Natural killer cell treated with Interleukin-12 subunit alpha and Interleukin-12 subunit beta and Interleukin-15 and Interleukin-18, amount 100 ng/mL, for 72 hours (primary cell): ENCODE measurements around the gene PFKM. TPM values are rescaled to one million over a fixed set of nuclear protein-coding genes. Genes with fewer than 3 reads are reported as not detected.
A peak's percentile ranks its signal among the peaks of the same experiment; 100 is the strongest.
"Not testable (repeated sequence)": the region's sequence is repeated elsewhere in the genome, so short reads cannot be mapped to it uniquely, and the experiment has no call there.

Source experiments
- ATAC-seq, 2 donors: fragments of 150-1000 bp; cut with Tn5 transposase in 1 of 2; sonication (Bioruptor Pico), chemical (Tn5 transposase) in 1 of 2; 2 replicates each; pipeline ENCODE4 v1.10.0; 2021
- DNase-seq: peaks from one replicate; pipeline ENCODE4 v3.0.0; 2022; ENCODE audit warnings: low spot score
- H3K27ac Mint-ChIP-seq, 2 donors: 1 replicate in 1 of 2; 2 replicates in 1 of 2; pipeline ENCODE4 v1.8.0; 2022; ENCODE audit warnings: mixed read lengths in 2 of 2, mild to moderate bottlenecking in 1 of 2, moderate library complexity in 1 of 2
- H3K27me3 Mint-ChIP-seq, 2 donors: 1 replicate in 1 of 2; 2 replicates in 1 of 2; pipeline ENCODE4 v1.8.0; 2022; ENCODE audit warnings: mixed read lengths in 2 of 2
- H3K36me3 Mint-ChIP-seq: one replicate; pipeline ENCODE4 v1.8.0; 2022; ENCODE audit warnings: mixed read lengths
- H3K4me1 Mint-ChIP-seq, 2 donors: 1 replicate in 1 of 2; 2 replicates in 1 of 2; pipeline ENCODE4 v1.8.0; 2022; ENCODE audit warnings: low read depth in 2 of 2, mixed read lengths in 2 of 2, mild to moderate bottlenecking in 1 of 2
- H3K4me3 Mint-ChIP-seq: one replicate; pipeline ENCODE4 v1.8.0; 2022; ENCODE audit warnings: mixed read lengths
- H3K9me3 Mint-ChIP-seq: 2 replicates; pipeline ENCODE4 v1.8.0; 2022; ENCODE audit warnings: mixed read lengths
- total RNA-seq, 2 donors: library from RNA; stranded (reverse); gene quantifications; one replicate each; pipeline ENCODE4 v1.2.3, GENCODE V29; 2022

PFKM gene
- total RNA-seq, 2 donors from 2014 or later, result 29.8 to 49.5 TPM

GRCh38 chr12:48122065-48122834, 3.1 kb downstream of the PFKM start:
- ATAC-seq (no peak), DNase-seq (no peak)
- Mint-ChIP-seq H3K36me3 (peaks cover under 1% of the 10 kb centered on the region), H3K4me3 (no peak overlapping the region), H3K27ac (no peak overlapping the region), H3K9me3 (no peaks in the 10 kb centered on the region), H3K27me3 (peaks cover 2 to 9% of the 10 kb centered on the region in 2 donors), H3K4me1 (peaks cover 13 to 16% of the 10 kb centered on the region in 2 donors)

DNA sequence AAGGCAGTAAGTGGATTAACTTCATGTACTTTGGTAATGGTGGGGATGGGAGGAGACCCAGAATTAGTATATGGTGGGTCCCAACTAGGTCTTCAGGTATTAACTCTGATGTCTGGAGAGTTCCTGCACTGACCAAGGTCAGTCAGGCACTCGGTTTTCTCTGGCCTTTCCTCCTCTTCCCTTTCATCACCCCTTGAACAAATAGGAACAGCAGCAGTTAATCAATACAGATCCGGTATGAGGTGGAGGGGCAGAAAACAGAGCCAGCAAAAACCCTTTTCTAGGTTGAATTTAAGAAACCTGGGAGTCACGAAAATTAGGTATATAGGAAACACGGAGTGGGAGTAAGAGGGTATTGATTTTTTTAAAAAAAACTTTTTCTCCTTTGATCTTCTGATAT, 4.0 kb downstream of the PFKM start:
- peaks cover 13 to 16% of the 10 kb centered on the region in 2 donors for H3K4me1 Mint-ChIP-seq
- peaks cover 2 to 7% of the 10 kb centered on the region in 2 donors for H3K27me3 Mint-ChIP-seq
- no peak overlapping the region for H3K4me3 Mint-ChIP-seq
- DNase-seq (no peak), ATAC-seq (no peak)
- H3K36me3 Mint-ChIP-seq, result peaks cover 5% of the 10 kb centered on the region
- H3K9me3 Mint-ChIP-seq, result no peaks in the 10 kb centered on the region
- no peak overlapping the region for H3K27ac Mint-ChIP-seq

DNA sequence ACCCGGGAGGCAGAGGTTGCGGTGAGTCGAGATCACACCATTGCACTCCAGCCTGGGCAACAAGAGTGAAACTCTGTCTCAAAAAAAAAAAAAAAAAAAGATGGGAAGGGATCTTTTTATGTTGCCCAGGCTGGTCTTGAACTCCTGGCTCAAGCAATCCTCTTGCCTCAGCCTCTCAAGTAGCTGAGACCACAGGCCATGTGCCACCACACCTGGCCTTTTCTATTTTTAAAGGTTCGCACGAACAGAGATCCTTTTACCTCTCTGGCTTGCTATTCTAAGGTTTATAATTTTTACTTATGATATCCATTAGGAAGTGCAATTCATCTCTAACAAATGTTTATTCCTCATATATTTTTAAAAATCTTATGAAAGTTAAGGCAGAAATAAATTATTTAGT, 6.4 kb downstream of the PFKM start:
- DNase-seq, ATAC-seq, H3K27ac Mint-ChIP-seq, H3K4me3 Mint-ChIP-seq, H3K27me3 Mint-ChIP-seq, H3K36me3 Mint-ChIP-seq, H3K9me3 Mint-ChIP-seq, H3K4me1 Mint-ChIP-seq: not testable (repeated sequence)

DNA sequence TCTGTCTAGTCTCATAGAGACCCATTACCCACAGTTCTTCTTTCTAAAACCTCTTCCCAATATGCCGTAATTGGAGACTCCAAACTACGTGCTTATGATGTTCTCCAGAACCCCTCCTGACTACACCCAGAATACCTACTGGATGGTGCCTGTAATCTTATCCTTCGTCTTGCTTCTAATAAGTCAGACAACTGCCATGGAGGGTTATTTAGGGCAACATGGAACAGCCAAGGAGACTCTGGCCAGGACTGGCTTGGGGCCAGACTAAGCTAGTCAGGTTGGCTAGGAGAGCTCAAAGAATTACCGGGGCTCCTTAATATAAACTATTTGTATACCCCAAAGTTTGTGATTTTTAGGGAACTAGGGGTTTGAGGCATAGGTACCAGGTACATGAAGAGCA, 6.8 kb downstream of the PFKM start:
- Mint-ChIP-seq H3K4me3 (no peak overlapping the region), H3K36me3 (peaks cover 9% of the 10 kb centered on the region), H3K27me3 (peaks cover 0 to 2% of the 10 kb centered on the region in 2 donors), H3K27ac (no peak overlapping the region), H3K4me1 (no peaks in the 10 kb centered on the region), H3K9me3 (no peaks in the 10 kb centered on the region)
- no peak for DNase-seq
- no peak for ATAC-seq

GRCh38 chr12:48126953-48127630, 7.9 kb downstream of the PFKM start:
- Mint-ChIP-seq H3K4me1 (no peaks in the 10 kb centered on the region), H3K27ac (no peak overlapping the region), H3K9me3 (no peaks in the 10 kb centered on the region), H3K36me3 (peaks cover 9% of the 10 kb centered on the region), H3K4me3 (no peak overlapping the region), H3K27me3 (no peaks in the 10 kb centered on the region)
- ATAC-seq (no peak), DNase-seq (no peak)

GRCh38 chr12:48128800-48129199, 9.6 kb downstream of the PFKM start:
- H3K4me1 Mint-ChIP-seq, result no peaks in the 10 kb centered on the region
- H3K27ac Mint-ChIP-seq, result no peak overlapping the region
- DNase-seq (no peak), ATAC-seq (no peak)
- no peaks in the 10 kb centered on the region for H3K27me3 Mint-ChIP-seq
- no peaks in the 10 kb centered on the region for H3K9me3 Mint-ChIP-seq
- peaks cover 9% of the 10 kb centered on the region for H3K36me3 Mint-ChIP-seq
- H3K4me3 Mint-ChIP-seq, result no peak overlapping the region

DNA sequence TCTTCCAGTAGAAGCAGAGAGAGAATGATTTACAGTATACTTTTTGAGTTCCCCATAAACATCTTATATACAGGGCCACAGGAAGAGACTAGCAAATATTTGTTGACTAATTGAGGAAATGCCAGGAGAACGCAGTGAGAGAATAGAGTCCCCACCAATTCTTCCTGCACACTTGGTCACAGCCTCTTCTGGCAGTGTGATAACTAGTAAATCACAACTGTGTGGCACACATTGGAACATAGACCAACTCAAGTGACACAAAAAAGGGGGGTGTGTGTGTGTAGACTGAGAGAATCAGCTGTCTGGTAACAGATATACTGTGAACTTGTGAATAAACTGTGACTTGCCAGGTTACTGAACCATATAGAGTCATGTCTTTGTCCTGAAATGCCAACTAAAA, 10.2 kb downstream of the PFKM start:
- no peak overlapping the region for H3K27ac Mint-ChIP-seq
- H3K27me3 Mint-ChIP-seq, result no peaks in the 10 kb centered on the region
- H3K36me3 Mint-ChIP-seq, result peaks cover 9% of the 10 kb centered on the region
- no peak overlapping the region for H3K4me3 Mint-ChIP-seq
- H3K9me3 Mint-ChIP-seq, result no peaks in the 10 kb centered on the region
- DNase-seq (no peak), ATAC-seq (no peak)
- no peaks in the 10 kb centered on the region for H3K4me1 Mint-ChIP-seq

- ATAC-seq, result no peak
- H3K4me3 Mint-ChIP-seq, result no peak overlapping the region
- H3K36me3 Mint-ChIP-seq, result peaks cover 9% of the 10 kb centered on the region
- H3K9me3 Mint-ChIP-seq, result no peaks in the 10 kb centered on the region
- H3K4me1 Mint-ChIP-seq, result no peaks in the 10 kb centered on the region
- H3K27me3 Mint-ChIP-seq, result no peaks in the 10 kb centered on the region
- H3K27ac Mint-ChIP-seq, result no peak overlapping the region
- no peak for DNase-seq
Observed at GRCh38 chr12:48131517-48131916, 12.4 kb downstream of the PFKM start.

DNA sequence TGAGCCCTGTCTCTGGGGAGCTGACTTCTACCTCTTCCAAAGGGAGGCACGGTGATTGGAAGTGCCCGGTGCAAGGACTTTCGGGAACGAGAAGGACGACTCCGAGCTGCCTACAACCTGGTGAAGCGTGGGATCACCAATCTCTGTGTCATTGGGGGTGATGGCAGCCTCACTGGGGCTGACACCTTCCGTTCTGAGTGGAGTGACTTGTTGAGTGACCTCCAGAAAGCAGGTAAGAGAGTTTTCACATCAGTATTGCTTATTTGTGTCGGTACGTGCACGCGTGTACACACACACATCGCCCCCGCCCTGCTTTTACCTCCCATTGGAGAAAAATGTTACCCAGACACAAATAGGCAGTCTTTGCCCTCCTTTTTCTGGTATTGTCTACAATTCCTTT, 13.7 kb downstream of the PFKM start:
- DNase-seq, result no peak
- peaks cover 4% of the 10 kb centered on the region for H3K36me3 Mint-ChIP-seq
- H3K27ac Mint-ChIP-seq, result no peak overlapping the region
- no peaks in the 10 kb centered on the region for H3K9me3 Mint-ChIP-seq
- no peak overlapping the region for H3K4me3 Mint-ChIP-seq
- no peaks in the 10 kb centered on the region for H3K27me3 Mint-ChIP-seq
- no peaks in the 10 kb centered on the region for H3K4me1 Mint-ChIP-seq
- no peak for ATAC-seq

GRCh38 chr12:48135027-48135426, 15.9 kb downstream of the PFKM start:
- ATAC-seq, result no peak
- H3K27ac Mint-ChIP-seq, result no peak overlapping the region
- no peak for DNase-seq
- no peaks in the 10 kb centered on the region for H3K27me3 Mint-ChIP-seq
- peaks cover 4% of the 10 kb centered on the region for H3K36me3 Mint-ChIP-seq
- no peak overlapping the region for H3K4me3 Mint-ChIP-seq
- H3K9me3 Mint-ChIP-seq, result no peaks in the 10 kb centered on the region
- H3K4me1 Mint-ChIP-seq, result no peaks in the 10 kb centered on the region

GRCh38 chr12:48142818-48143674, 23.9 kb downstream of the PFKM start:
- no peaks in the 10 kb centered on the region for H3K9me3 Mint-ChIP-seq
- DNase-seq (no peak), ATAC-seq (no peak)
- H3K36me3 Mint-ChIP-seq, result peaks cover 10% of the 10 kb centered on the region
- no peak overlapping the region for H3K4me3 Mint-ChIP-seq
- H3K27me3 Mint-ChIP-seq, result no peaks in the 10 kb centered on the region
- H3K4me1 Mint-ChIP-seq, result no peaks in the 10 kb centered on the region
- peak overlapping the region in 1 of 2 donors; percentile 7 for H3K27ac Mint-ChIP-seq

DNA sequence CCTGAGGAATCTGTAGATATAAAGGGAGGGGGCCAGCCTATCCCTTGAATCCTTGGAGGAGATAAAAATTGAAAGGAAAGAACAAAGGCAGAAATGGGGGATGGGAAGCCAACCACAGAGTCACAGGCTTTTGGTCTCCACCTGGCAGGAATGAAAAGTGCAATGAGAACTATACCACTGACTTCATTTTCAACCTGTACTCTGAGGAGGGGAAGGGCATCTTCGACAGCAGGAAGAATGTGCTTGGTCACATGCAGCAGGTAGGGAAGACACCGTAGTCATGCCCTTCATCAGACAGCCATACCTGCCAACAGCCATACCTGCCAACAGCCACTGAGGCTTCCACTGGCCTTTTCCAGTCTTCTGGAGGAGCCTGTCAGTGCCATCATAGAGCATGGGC, 24.7 kb downstream of the PFKM start:
- Mint-ChIP-seq H3K9me3 (no peaks in the 10 kb centered on the region), H3K27me3 (no peaks in the 10 kb centered on the region), H3K4me3 (no peak overlapping the region), H3K4me1 (no peaks in the 10 kb centered on the region), H3K27ac (peak overlapping the region in 1 of 2 donors; percentile 7), H3K36me3 (peaks cover 12% of the 10 kb centered on the region)
- DNase-seq (no peak), ATAC-seq (no peak)

DNA sequence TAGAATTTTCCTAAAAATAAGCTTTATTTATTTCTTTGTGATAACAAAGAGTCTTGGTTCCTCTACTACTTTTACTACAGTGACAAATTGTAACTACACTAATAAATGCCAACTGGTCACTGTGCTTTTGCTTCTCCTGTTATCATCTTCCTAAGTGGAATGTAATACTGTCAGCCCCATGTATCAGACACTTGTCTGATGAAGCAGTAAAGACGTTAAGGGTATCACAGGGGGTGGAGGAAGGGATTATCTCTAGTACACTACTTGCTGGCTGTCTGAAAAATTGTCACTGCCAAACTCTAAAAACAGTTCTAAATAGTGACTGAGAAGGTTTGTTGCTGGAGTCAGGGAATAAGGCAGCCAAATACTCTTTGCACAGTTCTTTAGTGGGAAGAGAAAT, 26.8 kb downstream of the PFKM start:
- Mint-ChIP-seq H3K36me3 (peaks cover 26% of the 10 kb centered on the region), H3K27me3 (no peaks in the 10 kb centered on the region), H3K27ac (no peak overlapping the region), H3K9me3 (no peaks in the 10 kb centered on the region), H3K4me1 (peaks cover 0 to 6% of the 10 kb centered on the region in 2 donors), H3K4me3 (no peak overlapping the region)
- ATAC-seq (no peak), DNase-seq (no peak)
